H1 (cell line): ENCODE data around the gene PARG. TPM values are rescaled to one million over a fixed set of nuclear protein-coding genes. Genes with fewer than 3 reads are reported as not detected.

Experiments
- FOSL1 ChIP-seq: IDR thresholded peaks from 2 replicates; pipeline ENCODE4 v1.6.1; 2011; ENCODE audit warnings: mild to moderate bottlenecking, low read depth, low read length, moderate library complexity; ENCODE audit not compliant: insufficient read depth
- PHF8 ChIP-seq: fragments of 200-600 bp; sonication (generic); conservative IDR thresholded peaks from 2 replicates; pipeline ENCODE4 v1.7.1; 2012; ENCODE audit warnings: low read depth, mild to moderate bottlenecking, inconsistent platforms, low read length, moderate library complexity
- SUZ12 ChIP-seq: fragments of 200-600 bp; sonication (generic); IDR thresholded peaks from 2 replicates; pipeline ENCODE4 v1.6.1; 2012; ENCODE audit warnings: mild to moderate bottlenecking, inconsistent platforms, low read length, moderate library complexity, mixed read lengths
- TAF1 ChIP-seq: IDR thresholded peaks from 2 replicates; pipeline ENCODE4 v1.6.1; 2011; ENCODE audit warnings: mild to moderate bottlenecking, low read depth, low read length
- polyA plus RNA-seq, 7 experiments: library from polyadenylated mRNA; depleted of rRNA in 3 of 7; stranded (reverse) in 5 of 7; unstranded in 2 of 7; fragments of >200 nt in 5 of 7; fragments of 200-250 nt in 2 of 7; gene quantifications; 1 replicate in 5 of 7; 2 replicates in 1 of 7; 4 replicates in 1 of 7; pipeline versions ENCODE4 v1.2.1 to v1.2.3, GENCODE V29; 2011 to 2013; ENCODE audit warnings: missing spikeins in 2 of 7, mixed read lengths in 2 of 7
- total RNA-seq: library from RNA; stranded (reverse); fragmentation: NEBNext Ultra II Directional; extraction: Animal tissue kit (Norgen Biotek cat#: 25700); gene quantifications from 2 replicates; pipeline ENCODE4 v1.2.1, GENCODE V29; 2021
- TF ChIP-seq, protein P1 (sequence below): IDR thresholded peaks from 2 replicates; pipeline ENCODE4 v1.6.1; 2012; ENCODE audit warnings: inconsistent platforms

PARG gene
- total and polyA plus RNA-seq, 2 of the 8 experiments (the other 6 are each of a cell fraction or from before 2014, with no cell fraction given) = 13.3 to 56.2 TPM

DNA sequence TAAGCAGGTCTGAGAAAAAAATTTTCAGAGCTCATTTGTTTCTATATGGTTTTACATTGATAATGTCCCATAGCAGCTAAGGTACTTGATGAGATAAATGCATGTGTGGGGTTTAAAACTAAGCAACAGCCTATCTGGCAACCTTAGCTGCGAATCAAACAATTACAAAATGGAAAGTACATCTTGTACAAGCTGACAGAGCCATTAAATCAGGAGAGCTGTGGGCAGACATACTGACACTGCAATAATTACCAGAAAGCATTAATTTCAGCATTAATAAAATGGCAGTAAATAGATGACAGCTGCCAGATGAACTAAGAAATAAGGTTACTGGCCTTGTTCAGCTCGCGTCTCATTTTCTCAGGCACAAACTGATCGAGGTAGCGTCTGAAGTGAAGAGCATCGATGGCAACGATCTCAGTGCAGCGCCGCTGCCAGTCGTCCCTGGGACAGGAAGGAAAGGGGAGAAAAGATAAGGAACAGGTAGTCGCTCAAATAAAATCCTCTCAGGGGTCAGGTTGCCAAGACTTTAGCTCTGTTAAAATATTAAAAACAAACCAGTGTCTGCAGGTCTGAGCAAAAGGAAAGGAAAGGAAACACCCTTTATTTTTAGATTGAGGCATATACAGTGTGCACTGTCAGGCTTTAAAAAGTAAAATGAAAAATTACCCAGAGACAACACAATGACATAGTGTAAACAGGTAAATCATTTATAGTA lies 100.1 kb downstream of the PARG start (continued):
- no peak for TF ChIP-seq FOSL1
- TF ChIP-seq SUZ12 = no peak
- no peak for TF ChIP-seq PHF8
- TF ChIP-seq TAF1 = no peak
- TF ChIP-seq, protein P1, sequence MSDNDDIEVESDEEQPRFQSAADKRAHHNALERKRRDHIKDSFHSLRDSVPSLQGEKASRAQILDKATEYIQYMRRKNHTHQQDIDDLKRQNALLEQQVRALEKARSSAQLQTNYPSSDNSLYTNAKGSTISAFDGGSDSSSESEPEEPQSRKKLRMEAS = no peak
